ENCODE results near the gene GRPEL1.

Gene GRPEL1

DNA sequence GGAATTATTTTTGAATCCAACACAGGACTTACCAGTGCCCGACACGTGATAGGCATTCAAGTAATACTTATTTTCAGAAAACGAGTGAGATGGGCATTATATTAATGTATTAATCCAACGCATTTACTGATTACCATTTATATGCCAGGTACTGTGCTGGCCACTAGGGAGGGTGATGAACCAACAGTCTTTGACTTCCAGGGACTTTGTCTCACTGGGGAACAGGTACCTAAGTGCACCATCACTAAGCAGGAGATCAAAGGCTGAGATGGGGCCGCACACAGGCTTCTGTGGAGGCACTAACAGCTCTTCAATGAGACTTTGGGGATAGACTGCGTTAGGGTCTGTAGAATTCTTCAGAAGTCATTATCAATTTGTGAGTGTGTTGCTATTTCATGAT, 30.4 kb downstream of the GRPEL1 start:
- Histone ChIP-seq H3K4me3 (ENCODE audit: insufficient read depth, low read depth, low read length) (no peak overlapping the region), H3K9me3 (ENCODE audit: control insufficient read depth, low read length) (no peaks in the 10 kb centered on the region), H3K36me3 (ENCODE audit: control insufficient read depth, insufficient read depth, low read length) (no peaks in the 10 kb centered on the region), H3K4me1 (ENCODE audit: control insufficient read depth, insufficient read depth, low read length) (peaks cover 6% of the 10 kb centered on the region), H3K27me3 (ENCODE audit: control insufficient read depth, insufficient read depth, low read length, poor library complexity, severe bottlenecking) (peaks cover 22% of the 10 kb centered on the region), H3K27ac (ENCODE audit: insufficient read depth, low read depth, low read length, poor library complexity, severe bottlenecking) (no peak overlapping the region)
- WGBS, 2 experiments: 65 to 76% methylated on average over 6 of the region's 6 CpGs

DNA sequence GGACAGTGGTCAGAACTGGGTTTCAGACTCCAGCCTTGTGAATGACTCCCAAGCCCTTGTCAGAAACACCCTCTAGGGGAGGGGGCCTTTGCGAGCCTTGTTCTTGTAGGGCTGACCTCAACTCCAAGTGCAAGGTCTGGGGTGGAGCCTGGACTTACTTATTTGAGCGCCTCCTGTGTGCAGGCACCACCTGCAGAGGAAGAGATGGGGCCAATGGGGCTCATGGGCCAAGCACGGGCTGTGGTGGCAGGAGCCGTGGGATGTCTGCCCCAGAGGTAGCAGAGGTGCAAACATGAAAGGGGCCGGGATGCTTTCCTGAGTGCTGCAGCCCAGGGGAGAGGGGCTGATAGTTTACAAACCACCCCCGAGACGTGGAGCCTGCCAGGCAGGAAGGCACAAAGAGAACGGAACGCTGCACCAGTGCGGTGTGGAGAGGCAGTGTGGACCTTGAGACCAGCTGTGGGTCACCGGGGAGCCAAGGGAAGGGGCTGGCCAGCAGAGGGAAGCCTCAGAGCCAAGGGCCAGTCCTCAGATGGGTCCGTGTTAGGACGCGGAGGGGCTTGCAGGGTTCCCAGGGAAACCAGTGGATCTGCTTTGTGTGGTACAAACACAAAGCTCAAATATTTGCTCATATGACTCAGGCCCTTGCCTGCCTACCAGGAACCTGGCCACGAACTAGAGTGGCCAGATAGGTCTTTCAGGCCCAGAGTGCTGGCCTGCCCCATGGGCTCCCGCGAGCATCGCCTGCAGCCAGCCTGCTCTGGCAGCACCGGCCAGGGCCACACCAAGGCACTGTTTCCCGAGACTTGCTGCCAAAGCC, 33.4 kb downstream of the GRPEL1 start:
- Histone ChIP-seq H3K9me3 (ENCODE audit: control insufficient read depth, low read length) (no peaks in the 10 kb centered on the region), H3K4me1 (ENCODE audit: control insufficient read depth, insufficient read depth, low read length) (no peaks in the 10 kb centered on the region), H3K4me3 (ENCODE audit: insufficient read depth, low read depth, low read length) (no peak overlapping the region), H3K27ac (ENCODE audit: insufficient read depth, low read depth, low read length, poor library complexity, severe bottlenecking) (no peak overlapping the region), H3K36me3 (ENCODE audit: control insufficient read depth, insufficient read depth, low read length) (peaks cover 9% of the 10 kb centered on the region), H3K27me3 (ENCODE audit: control insufficient read depth, insufficient read depth, low read length, poor library complexity, severe bottlenecking) (no peaks in the 10 kb centered on the region)
- WGBS, 2 experiments: 83 to 84% methylated on average over 20 of the region's 20 CpGs

DNA sequence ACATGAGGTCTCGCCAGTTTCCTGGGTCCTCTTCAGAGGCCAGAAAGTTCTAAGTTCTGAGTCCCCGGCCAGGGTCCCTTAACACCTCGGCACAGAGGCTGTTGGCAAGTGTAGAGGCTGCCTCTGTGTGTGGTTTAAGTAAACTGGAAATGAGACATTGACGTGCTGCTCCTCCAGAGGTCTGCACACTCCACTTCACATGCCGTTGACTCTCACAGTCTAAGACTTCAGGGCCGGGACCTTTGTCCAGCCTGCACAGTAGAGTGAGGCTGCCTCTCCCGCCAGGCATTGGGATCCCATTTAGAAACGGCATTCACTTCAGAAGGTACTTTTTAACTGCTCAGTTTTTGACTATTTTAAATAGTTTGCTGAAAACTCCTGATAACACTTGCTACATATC, 35.3 kb downstream of the GRPEL1 start:
- H3K4me3 ChIP-seq (ENCODE audit: insufficient read depth, low read depth, low read length): no peak overlapping the region

DNA sequence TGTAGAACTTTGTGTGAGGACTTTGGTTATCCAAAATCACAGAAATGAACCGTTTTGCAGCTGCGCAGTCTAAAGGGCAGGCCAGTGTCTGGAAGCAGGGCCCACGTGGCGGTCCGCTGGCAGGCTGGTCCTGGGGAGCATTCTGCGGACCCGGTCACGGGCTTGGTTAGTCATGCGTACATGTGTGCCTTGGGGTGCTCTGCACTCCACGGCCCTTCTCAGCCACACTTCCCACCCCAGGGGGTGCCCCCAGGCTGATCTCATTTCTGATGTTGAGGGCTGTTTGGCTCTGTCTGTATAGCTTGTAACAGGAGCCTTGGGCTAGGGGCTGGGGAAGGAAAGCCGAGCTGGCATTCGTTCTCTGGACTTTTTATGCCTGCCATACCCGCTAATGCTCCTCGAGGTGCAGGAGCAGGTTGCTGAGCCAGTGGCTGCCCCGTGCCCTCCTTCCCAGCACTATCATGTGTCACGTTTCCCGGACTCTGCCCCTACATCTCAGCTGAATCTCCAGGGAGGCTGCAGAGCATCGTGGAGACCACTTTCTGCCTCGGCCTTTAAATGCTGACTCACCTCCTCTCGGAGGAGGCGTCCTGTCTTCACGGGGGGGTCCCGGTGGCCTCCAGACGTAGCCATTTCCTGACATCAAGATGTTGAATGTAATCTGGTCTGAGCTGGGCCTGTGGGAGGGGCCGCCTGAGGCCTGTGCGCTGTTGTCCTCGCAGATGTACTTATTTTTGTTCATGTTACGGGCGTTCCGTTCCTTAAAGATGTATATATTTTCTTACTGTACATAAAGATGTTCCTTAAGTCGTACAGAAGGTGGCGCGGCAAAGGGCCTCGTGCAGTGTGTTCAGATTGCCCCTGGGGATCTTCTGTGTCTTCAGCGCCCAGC, 36.1 kb downstream of the GRPEL1 start:
- no peaks in the 10 kb centered on the region for H3K9me3 ChIP-seq (ENCODE audit: control insufficient read depth, low read length)
- 94 to 95% methylated on average over 35 of the region's 35 CpGs for WGBS, 2 experiments
- H3K4me1 ChIP-seq (ENCODE audit: control insufficient read depth, insufficient read depth, low read length): no peaks in the 10 kb centered on the region
- no peak overlapping the region for H3K4me3 ChIP-seq (ENCODE audit: insufficient read depth, low read depth, low read length)
- H3K27me3 ChIP-seq (ENCODE audit: control insufficient read depth, insufficient read depth, low read length, poor library complexity, severe bottlenecking): no peaks in the 10 kb centered on the region
- peaks cover 18% of the 10 kb centered on the region for H3K36me3 ChIP-seq (ENCODE audit: control insufficient read depth, insufficient read depth, low read length)
- H3K27ac ChIP-seq (ENCODE audit: insufficient read depth, low read depth, low read length, poor library complexity, severe bottlenecking): no peak overlapping the region

More for the DNA sequence above, 35.3 kb downstream of the GRPEL1 start:
- H3K36me3 ChIP-seq (ENCODE audit: control insufficient read depth, insufficient read depth, low read length): peaks cover 14% of the 10 kb centered on the region
- no peaks in the 10 kb centered on the region for H3K9me3 ChIP-seq (ENCODE audit: control insufficient read depth, low read length)
- no peaks in the 10 kb centered on the region for H3K27me3 ChIP-seq (ENCODE audit: control insufficient read depth, insufficient read depth, low read length, poor library complexity, severe bottlenecking)
- WGBS, 2 experiments: 96 to 97% methylated on average over 8 of the region's 8 CpGs
- no peak overlapping the region for H3K27ac ChIP-seq (ENCODE audit: insufficient read depth, low read depth, low read length, poor library complexity, severe bottlenecking)
- no peaks in the 10 kb centered on the region for H3K4me1 ChIP-seq (ENCODE audit: control insufficient read depth, insufficient read depth, low read length)

DNA sequence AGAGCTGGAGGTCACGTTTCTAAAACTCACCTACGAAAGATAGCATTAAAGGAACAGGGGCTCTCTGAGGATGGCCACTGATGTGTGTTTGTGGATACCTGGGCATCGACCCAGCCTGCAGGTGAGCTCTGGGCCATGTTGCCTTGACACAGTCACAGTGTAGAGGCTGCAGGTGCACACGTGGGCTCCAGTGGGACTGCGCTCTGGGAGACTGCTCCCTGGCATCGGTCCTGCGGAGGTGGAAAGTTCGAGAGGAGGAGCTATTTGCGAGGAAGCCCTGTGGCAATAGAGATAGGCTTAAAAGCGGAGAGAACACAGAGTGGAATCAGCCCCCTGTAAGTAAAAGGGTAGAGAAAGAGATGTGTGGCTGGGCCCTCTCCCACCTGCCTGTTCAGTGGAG, 37.0 kb downstream of the GRPEL1 start:
- Histone ChIP-seq H3K4me1 (ENCODE audit: control insufficient read depth, insufficient read depth, low read length) (no peaks in the 10 kb centered on the region), H3K9me3 (ENCODE audit: control insufficient read depth, low read length) (no peaks in the 10 kb centered on the region), H3K27ac (ENCODE audit: insufficient read depth, low read depth, low read length, poor library complexity, severe bottlenecking) (no peak overlapping the region), H3K4me3 (ENCODE audit: insufficient read depth, low read depth, low read length) (no peak overlapping the region), H3K36me3 (ENCODE audit: control insufficient read depth, insufficient read depth, low read length) (peaks cover 18% of the 10 kb centered on the region), H3K27me3 (ENCODE audit: control insufficient read depth, insufficient read depth, low read length, poor library complexity, severe bottlenecking) (no peaks in the 10 kb centered on the region)
- 96 to 97% methylated on average over 10 of the region's 10 CpGs for WGBS, 2 experiments

DNA sequence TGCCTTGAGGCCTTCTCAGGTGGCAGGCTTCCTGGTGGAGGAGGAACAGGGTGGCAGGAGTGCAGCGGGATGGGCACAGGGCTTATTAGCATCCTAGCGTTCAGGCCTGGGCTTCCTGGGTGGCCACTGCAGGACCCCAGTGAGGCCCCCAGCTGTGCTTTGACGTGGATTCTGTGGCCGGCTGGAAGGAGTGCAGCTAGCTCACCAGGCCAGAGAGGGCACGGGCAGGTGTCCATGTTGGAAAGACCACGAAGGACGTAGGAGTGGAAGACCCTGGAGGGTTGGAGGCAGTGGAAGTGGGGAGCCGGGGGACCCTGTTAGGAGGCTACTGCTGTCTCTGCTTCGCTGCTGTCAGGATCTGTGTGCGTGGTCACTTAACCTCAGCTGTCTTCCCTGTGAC, 37.9 kb downstream of the GRPEL1 start:
- Histone ChIP-seq H3K27ac (ENCODE audit: insufficient read depth, low read depth, low read length, poor library complexity, severe bottlenecking) (no peak overlapping the region), H3K4me1 (ENCODE audit: control insufficient read depth, insufficient read depth, low read length) (no peaks in the 10 kb centered on the region), H3K4me3 (ENCODE audit: insufficient read depth, low read depth, low read length) (no peak overlapping the region), H3K27me3 (ENCODE audit: control insufficient read depth, insufficient read depth, low read length, poor library complexity, severe bottlenecking) (no peaks in the 10 kb centered on the region), H3K36me3 (ENCODE audit: control insufficient read depth, insufficient read depth, low read length) (peaks cover 18% of the 10 kb centered on the region), H3K9me3 (ENCODE audit: control insufficient read depth, low read length) (no peaks in the 10 kb centered on the region)
- WGBS, 2 experiments: 94 to 96% methylated on average over 10 of the region's 10 CpGs

DNA sequence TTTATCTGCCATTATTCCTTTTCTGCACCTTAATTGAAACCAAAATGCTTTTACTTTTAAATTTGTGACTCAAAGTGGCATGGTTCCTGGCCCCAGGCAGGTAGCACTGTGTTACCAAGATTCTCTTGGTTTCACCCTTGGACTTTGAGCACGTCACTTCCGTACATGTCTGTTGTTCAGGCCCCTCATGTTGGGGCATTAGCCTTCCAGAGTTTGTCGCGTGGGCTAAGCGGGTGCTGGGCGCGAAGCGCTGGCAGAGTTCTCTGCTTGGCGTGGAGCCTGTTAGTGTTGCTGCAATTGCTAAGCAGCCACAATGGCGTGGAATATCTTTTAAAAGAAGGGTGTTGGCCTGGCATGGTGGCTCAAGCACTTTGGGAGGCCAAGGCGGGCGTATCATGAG, 38.7 kb downstream of the GRPEL1 start:
- Histone ChIP-seq H3K27ac (ENCODE audit: insufficient read depth, low read depth, low read length, poor library complexity, severe bottlenecking) (no peak overlapping the region), H3K4me1 (ENCODE audit: control insufficient read depth, insufficient read depth, low read length) (no peaks in the 10 kb centered on the region), H3K27me3 (ENCODE audit: control insufficient read depth, insufficient read depth, low read length, poor library complexity, severe bottlenecking) (no peaks in the 10 kb centered on the region), H3K4me3 (ENCODE audit: insufficient read depth, low read depth, low read length) (no peak overlapping the region), H3K36me3 (ENCODE audit: control insufficient read depth, insufficient read depth, low read length) (peaks cover 18% of the 10 kb centered on the region), H3K9me3 (ENCODE audit: control insufficient read depth, low read length) (no peaks in the 10 kb centered on the region)
- WGBS, 2 experiments: 97% methylated on average over 12 of the region's 12 CpGs

DNA sequence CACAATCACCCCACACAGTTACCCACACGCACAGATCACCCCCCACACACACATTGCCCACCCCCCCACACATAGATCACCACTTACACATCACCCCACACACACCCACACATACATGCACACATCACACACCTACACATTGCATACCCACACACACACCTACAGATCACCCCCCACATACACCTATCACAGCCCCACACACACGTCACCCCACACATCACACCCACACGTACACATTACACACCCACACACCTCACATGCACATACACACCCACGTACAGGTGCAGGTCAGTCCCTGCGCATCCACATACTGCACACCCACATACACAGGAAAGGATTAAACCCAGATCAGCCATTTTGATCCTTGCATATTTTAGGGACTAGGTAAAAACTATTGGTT, 40.0 kb downstream of the GRPEL1 start:
- H3K4me1 ChIP-seq (ENCODE audit: control insufficient read depth, insufficient read depth, low read length): no peaks in the 10 kb centered on the region
- no peaks in the 10 kb centered on the region for H3K9me3 ChIP-seq (ENCODE audit: control insufficient read depth, low read length)
- WGBS, 2 experiments: 95 to 97% methylated on average over 5 of the region's 5 CpGs
- H3K36me3 ChIP-seq (ENCODE audit: control insufficient read depth, insufficient read depth, low read length): peaks cover 23% of the 10 kb centered on the region
- no peaks in the 10 kb centered on the region for H3K27me3 ChIP-seq (ENCODE audit: control insufficient read depth, insufficient read depth, low read length, poor library complexity, severe bottlenecking)
- no peak overlapping the region for H3K27ac ChIP-seq (ENCODE audit: insufficient read depth, low read depth, low read length, poor library complexity, severe bottlenecking)
- no peak overlapping the region for H3K4me3 ChIP-seq (ENCODE audit: insufficient read depth, low read depth, low read length)

DNA sequence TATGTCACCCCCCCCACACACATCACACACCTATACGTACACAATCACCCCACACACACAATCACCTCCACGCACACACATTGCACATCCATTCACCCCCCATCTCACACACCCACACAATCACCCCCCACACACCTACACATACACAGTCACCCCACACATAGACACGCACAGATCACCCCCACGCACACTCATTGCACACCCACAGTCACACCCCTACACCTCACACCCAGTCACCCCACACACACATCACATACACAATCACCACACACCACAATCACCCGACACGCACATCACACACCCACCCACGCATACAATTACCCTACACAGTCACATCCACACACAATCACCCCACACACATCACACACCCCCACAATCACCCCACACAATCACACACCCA, 40.6 kb downstream of the GRPEL1 start:
- Histone ChIP-seq H3K4me1 (ENCODE audit: control insufficient read depth, insufficient read depth, low read length) (no peaks in the 10 kb centered on the region), H3K36me3 (ENCODE audit: control insufficient read depth, insufficient read depth, low read length) (peaks cover 23% of the 10 kb centered on the region), H3K27me3 (ENCODE audit: control insufficient read depth, insufficient read depth, low read length, poor library complexity, severe bottlenecking) (no peaks in the 10 kb centered on the region), H3K9me3 (ENCODE audit: control insufficient read depth, low read length) (no peaks in the 10 kb centered on the region), H3K27ac (ENCODE audit: insufficient read depth, low read depth, low read length, poor library complexity, severe bottlenecking) (no peak overlapping the region), H3K4me3 (ENCODE audit: insufficient read depth, low read depth, low read length) (no peak overlapping the region)
- WGBS, 2 experiments: 89 to 94% methylated on average over 7 of the region's 7 CpGs

DNA sequence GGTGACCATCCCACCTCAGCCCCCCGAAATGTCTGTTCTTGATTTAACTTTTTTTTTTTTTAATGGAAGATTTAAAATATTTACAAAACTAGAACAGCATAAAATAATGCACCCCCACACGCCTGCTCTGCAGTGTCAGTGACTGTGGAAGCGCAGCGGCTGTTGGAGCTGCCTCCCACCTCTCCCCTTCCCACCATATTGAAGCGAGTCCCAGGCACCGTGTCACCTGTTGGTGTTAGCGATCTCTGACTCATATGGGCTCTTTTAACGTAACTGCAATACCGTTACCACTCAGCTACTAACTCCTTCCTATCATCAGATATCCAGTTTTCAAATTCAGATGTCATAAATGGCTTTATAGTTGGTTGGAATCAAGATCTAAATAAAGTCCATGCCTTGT, 41.8 kb downstream of the GRPEL1 start:
- WGBS, 2 experiments: 93 to 96% methylated on average over 8 to 9 of the region's 9 CpGs
- Histone ChIP-seq H3K27ac (ENCODE audit: insufficient read depth, low read depth, low read length, poor library complexity, severe bottlenecking) (no peak overlapping the region), H3K27me3 (ENCODE audit: control insufficient read depth, insufficient read depth, low read length, poor library complexity, severe bottlenecking) (no peaks in the 10 kb centered on the region), H3K9me3 (ENCODE audit: control insufficient read depth, low read length) (no peaks in the 10 kb centered on the region), H3K4me1 (ENCODE audit: control insufficient read depth, insufficient read depth, low read length) (no peaks in the 10 kb centered on the region), H3K4me3 (ENCODE audit: insufficient read depth, low read depth, low read length) (no peak overlapping the region), H3K36me3 (ENCODE audit: control insufficient read depth, insufficient read depth, low read length) (peaks cover 23% of the 10 kb centered on the region)

Measured in ectodermal cell (in vitro differentiated cells).